Kidney (tissue), 14 donors: ENCODE data around the gene TADA3. TPM values are rescaled to one million over a fixed set of nuclear protein-coding genes. Genes with fewer than 3 reads are reported as not detected.

Source experiments
- DNase-seq, 5 donors: peaks; one replicate each; pipeline ENCODE4 v3.0.0-alpha.2; 2013 to 2020
- FAIRE-seq: peaks from 2 replicates; lab custom pipeline; 2012; peaks lifted over from hg19 to GRCh38; lab: Jason Lieb, UNC
- H3K27ac ChIP-seq, 2 donors: one replicate each; pipeline ENCODE4 v1.7.0; 2013; ENCODE audit warnings: low read depth in 2 of 2, low read length in 2 of 2, inconsistent platforms in 1 of 2
- H3K27me3 ChIP-seq: one replicate; pipeline ENCODE4 v1.7.1; 2013; ENCODE audit warnings: low read length, inconsistent platforms; ENCODE audit not compliant: control insufficient read depth, insufficient read depth
- H3K36me3 ChIP-seq, 3 donors: one replicate each; pipeline versions ENCODE4 v1.7.0 to v1.7.1; 2013; ENCODE audit warnings: low read length in 3 of 3, control low read depth in 1 of 3, inconsistent platforms in 1 of 3; ENCODE audit not compliant: insufficient read depth in 3 of 3, control insufficient read depth in 2 of 3
- H3K4me1 ChIP-seq, 3 donors: one replicate each; pipeline versions ENCODE4 v1.7.0 to v1.7.1; 2013; ENCODE audit warnings: low read length in 3 of 3, inconsistent platforms in 1 of 3, low read depth in 1 of 3; ENCODE audit not compliant: control insufficient read depth in 2 of 3, insufficient read depth in 2 of 3
- H3K4me3 ChIP-seq, 3 donors: one replicate each; pipeline versions ENCODE4 v1.7.0 to v1.8.1; 2013; ENCODE audit warnings: low read length in 3 of 3, control low read depth in 1 of 3, inconsistent platforms in 1 of 3
- H3K9ac ChIP-seq, 3 donors: one replicate each; pipeline versions ENCODE4 v1.7.0 to v1.7.1; 2013; ENCODE audit warnings: low read length in 3 of 3, control low read depth in 1 of 3, inconsistent platforms in 1 of 3
- H3K9me3 ChIP-seq, 3 donors: one replicate each; pipeline versions ENCODE4 v1.7.0 to v1.7.1; 2013; ENCODE audit warnings: low read length in 3 of 3, control low read depth in 1 of 3, inconsistent platforms in 1 of 3; ENCODE audit not compliant: control insufficient read depth in 2 of 3, insufficient read depth in 1 of 3
- intact Hi-C: fragments of 100-400 bp; cut with DNase I; formaldehyde crosslinking; loops from one replicate; pipeline ENCODE4 v1.11.1; 2022
- polyA plus RNA-seq: library from polyadenylated mRNA; stranded (reverse); fragments of 350-450 nt; fragmentation: Illumina TruSeq; extraction: RNeasy Lipid Tissue Mini Kit (QIAGEN cat#74804); gene quantifications from one replicate; pipeline ENCODE4 v1.2.3, GENCODE V29; 2014; ENCODE audit warnings: low read depth, low replicate concordance; ENCODE audit not compliant: insufficient read depth
- total RNA-seq: library from RNA; stranded (reverse); fragmentation: NEBNext Ultra II Directional; extraction: Animal tissue kit (Norgen Biotek cat#: 25700); gene quantifications from one replicate; pipeline ENCODE4 v1.2.1, GENCODE V29; 2021
- TF ChIP-seq, protein P1 (sequence below): IDR thresholded peaks from 3 replicates; pipeline ENCODE4 v1.5.1; 2012; ENCODE audit warnings: mild to moderate bottlenecking, moderate library complexity, borderline replicate concordance; ENCODE audit not compliant: insufficient read depth; ENCODE audit errors: extremely low read depth
- donor health status: control.
- donor health status: control.
- donor health status: control.
- donor health status: control.
- donor health status: control.
- donor health status: DM: yes; HTN: yes; CAD: no.
- donor health status: Normal renal cell carcinoma (clear cell type).

The TADA3 gene
- total and polyA plus RNA-seq, 2 donors from 2014 or later = 58.4 to 65.1 TPM

GRCh38 chr3:9837701-9838582 is 45.7 kb upstream of the TADA3 start:
- no peak overlapping the region for H3K27ac ChIP-seq
- peak in 1 of 5 donors; percentile 21 for DNase-seq
- intact Hi-C loops = no loop called here
- H3K4me1 ChIP-seq = peaks cover 0 to 2% (median 0%) of the 10 kb centered on the region in 3 donors
- H3K9ac ChIP-seq = no peak overlapping the region
- H3K27me3 ChIP-seq = no peaks in the 10 kb centered on the region
- H3K9me3 ChIP-seq = no peaks in the 10 kb centered on the region
- TF ChIP-seq, protein P1, sequence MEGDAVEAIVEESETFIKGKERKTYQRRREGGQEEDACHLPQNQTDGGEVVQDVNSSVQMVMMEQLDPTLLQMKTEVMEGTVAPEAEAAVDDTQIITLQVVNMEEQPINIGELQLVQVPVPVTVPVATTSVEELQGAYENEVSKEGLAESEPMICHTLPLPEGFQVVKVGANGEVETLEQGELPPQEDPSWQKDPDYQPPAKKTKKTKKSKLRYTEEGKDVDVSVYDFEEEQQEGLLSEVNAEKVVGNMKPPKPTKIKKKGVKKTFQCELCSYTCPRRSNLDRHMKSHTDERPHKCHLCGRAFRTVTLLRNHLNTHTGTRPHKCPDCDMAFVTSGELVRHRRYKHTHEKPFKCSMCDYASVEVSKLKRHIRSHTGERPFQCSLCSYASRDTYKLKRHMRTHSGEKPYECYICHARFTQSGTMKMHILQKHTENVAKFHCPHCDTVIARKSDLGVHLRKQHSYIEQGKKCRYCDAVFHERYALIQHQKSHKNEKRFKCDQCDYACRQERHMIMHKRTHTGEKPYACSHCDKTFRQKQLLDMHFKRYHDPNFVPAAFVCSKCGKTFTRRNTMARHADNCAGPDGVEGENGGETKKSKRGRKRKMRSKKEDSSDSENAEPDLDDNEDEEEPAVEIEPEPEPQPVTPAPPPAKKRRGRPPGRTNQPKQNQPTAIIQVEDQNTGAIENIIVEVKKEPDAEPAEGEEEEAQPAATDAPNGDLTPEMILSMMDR = no peak
- peaks cover 3 to 24% (median 15%) of the 10 kb centered on the region in 3 donors for H3K36me3 ChIP-seq
- no peak overlapping the region for H3K4me3 ChIP-seq
- FAIRE-seq = no peak

GRCh38 chr3:9834520-9835380 is 42.5 kb upstream of the TADA3 start:
- DNase-seq = no peak
- no peak for FAIRE-seq
- intact Hi-C loops = no loop called here
- Histone ChIP-seq H3K36me3 (peaks cover 3 to 15% (median 5%) of the 10 kb centered on the region in 3 donors), H3K4me1 (no peaks in the 10 kb centered on the region), H3K9me3 (no peaks in the 10 kb centered on the region), H3K4me3 (no peak overlapping the region), H3K27ac (no peak overlapping the region), H3K9ac (no peak overlapping the region), H3K27me3 (no peaks in the 10 kb centered on the region)
- TF ChIP-seq, protein P1 = no peak

GRCh38 chr3:9833078-9833477 is 40.8 kb upstream of the TADA3 start:
- H3K27me3 ChIP-seq = no peaks in the 10 kb centered on the region
- intact Hi-C loops = no loop called here
- H3K4me3 ChIP-seq = no peak overlapping the region
- DNase-seq (no peak), FAIRE-seq (no peak)
- H3K9ac ChIP-seq = no peak overlapping the region
- H3K9me3 ChIP-seq = no peaks in the 10 kb centered on the region
- H3K4me1 ChIP-seq = no peaks in the 10 kb centered on the region
- no peak overlapping the region for H3K27ac ChIP-seq
- TF ChIP-seq, protein P1 = no peak
- peaks cover 3 to 8% (median 5%) of the 10 kb centered on the region in 3 donors for H3K36me3 ChIP-seq
